PC-3 (cell line): ENCODE results near the gene TTC34. TPM values are rescaled to one million over a fixed set of nuclear protein-coding genes. Genes with fewer than 3 reads are reported as not detected.
"Not testable (repeated sequence)": the region's sequence is repeated elsewhere in the genome, so short reads cannot be mapped to it uniquely, and the experiment has no call there.

Experiments used
- ATAC-seq: fragments of 200-7000 bp; cut with Tn5 transposase; 2 replicates; pipeline ENCODE4 v1.9.1; 2020; ENCODE audit warnings: mild to moderate bottlenecking, moderate library complexity
- BruUV-seq: library from RNA; stranded (reverse); fragments of 400-500 nt; replicated peaks from 2 replicates; lab custom pipeline; 2021; lab: Mats Ljungman, UMichigan
- CTCF ChIA-PET: fragments of 300-600 bp; sonication (Branson Sonifier 250); formaldehyde crosslinking; loops from one replicate; lab custom pipeline; 2022; ENCODE audit warnings: antibody characterized with exemption; lab: Charles Lee
- POLR2A ChIA-PET: fragments of 300-600 bp; sonication (Branson Sonifier 250); formaldehyde crosslinking; loops from one replicate; lab custom pipeline; 2022; ENCODE audit warnings: antibody characterized with exemption; ENCODE audit not compliant: unreplicated experiment; lab: Charles Lee
- DNase-seq: peaks from one replicate; pipeline ENCODE4 v3.0.0-alpha.2; 2015
- H2AFZ ChIP-seq: fragments of 300-600 bp; sonication (generic); 2 replicates; pipeline ENCODE4 v1.6.0; 2016; ENCODE audit warnings: antibody characterized with exemption, low read length
- H3F3A ChIP-seq: fragments of 300-600 bp; sonication (generic); one replicate; pipeline ENCODE4 v1.6.0; 2017; ENCODE audit warnings: antibody characterized with exemption, low read length, control low read depth, mild to moderate bottlenecking; ENCODE audit not compliant: unreplicated experiment
- H3K27ac ChIP-seq: fragments of 300-600 bp; sonication (generic); 2 replicates; pipeline ENCODE4 v1.5.1; 2016; ENCODE audit warnings: mild to moderate bottlenecking, low read length
- H3K27me3 ChIP-seq: fragments of 300-600 bp; sonication (generic); 2 replicates; pipeline ENCODE4 v1.6.1; 2016; ENCODE audit warnings: low read length, mixed read lengths
- H3K36me3 ChIP-seq: fragments of 300-600 bp; sonication (generic); 2 replicates; pipeline ENCODE4 v1.6.1; 2016; ENCODE audit warnings: low read depth, mixed run types, low read length, mixed read lengths
- H3K4me1 ChIP-seq: fragments of 300-600 bp; sonication (generic); 2 replicates; pipeline ENCODE4 v1.5.1; 2016; ENCODE audit warnings: low read length; ENCODE audit not compliant: insufficient read depth
- H3K4me2 ChIP-seq: fragments of 300-600 bp; sonication (generic); 2 replicates; pipeline ENCODE4 v1.6.0; 2016; ENCODE audit warnings: low read length
- H3K4me3 ChIP-seq: fragments of 300-600 bp; sonication (generic); 2 replicates; pipeline ENCODE4 v1.5.1; 2016; ENCODE audit warnings: mild to moderate bottlenecking, low read length, mixed read lengths
- H3K79me2 ChIP-seq: fragments of 300-600 bp; sonication (generic); 2 replicates; pipeline ENCODE4 v1.6.1; 2017; ENCODE audit warnings: low read length, mixed read lengths
- H3K9ac ChIP-seq: fragments of 300-600 bp; sonication (generic); 2 replicates; pipeline ENCODE4 v1.6.0; 2016; ENCODE audit warnings: mild to moderate bottlenecking, low read length
- H3K9me2 ChIP-seq: fragments of 300-600 bp; sonication (generic); replicated peaks from 2 replicates; pipeline ENCODE4 v1.6.1; 2016; ENCODE audit warnings: mixed run types, low read length, mixed read lengths
- H3K9me3 ChIP-seq: fragments of 300-600 bp; sonication (generic); 2 replicates; pipeline ENCODE4 v1.6.1; 2016; ENCODE audit warnings: low read length, mixed read lengths
- H4K20me1 ChIP-seq: fragments of 300-600 bp; sonication (generic); 2 replicates; pipeline ENCODE4 v1.6.1; 2016; ENCODE audit warnings: low read length, mixed read lengths
- intact Hi-C: fragments of 100-400 bp; cut with micrococcal nuclease; formaldehyde crosslinking; loops from 2 replicates; pipeline ENCODE4 v1.9.0; 2023
- total RNA-seq: library from RNA; depleted of rRNA; stranded (reverse); fragments of >200 nt; gene quantifications from 2 replicates; pipeline ENCODE4 v1.2.3, GENCODE V29; 2014

The TTC34 gene
- total RNA-seq, 1 experiment from 2014 or later = 0.11 TPM

DNA sequence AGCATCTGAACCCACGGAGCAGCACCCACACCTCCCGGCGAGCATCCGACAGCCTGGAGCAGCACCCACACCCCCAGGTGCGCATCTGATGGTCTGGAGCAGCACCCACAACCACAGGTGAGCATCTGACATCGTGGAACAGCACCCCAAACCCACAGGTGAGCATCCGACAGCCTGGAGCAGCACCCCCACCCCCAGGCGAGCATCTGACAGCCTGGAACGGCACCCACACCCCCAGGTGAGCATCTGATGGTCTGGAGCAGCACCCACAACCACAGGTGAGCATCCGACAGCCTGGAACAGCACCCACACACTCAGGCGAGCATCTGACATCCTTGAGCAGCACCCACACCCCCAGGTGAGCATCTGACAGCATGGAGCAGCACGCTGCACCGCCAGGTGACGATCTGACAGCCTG lies 114.3 kb downstream of the TTC34 start:
- ATAC-seq, CTCF ChIA-PET, POLR2A ChIA-PET, DNase-seq, H3K4me3 ChIP-seq, H3K9me2 ChIP-seq, H4K20me1 ChIP-seq, H3F3A ChIP-seq, H3K79me2 ChIP-seq, intact Hi-C loops, H2AFZ ChIP-seq, H3K4me1 ChIP-seq, H3K9ac ChIP-seq, H3K9me3 ChIP-seq, BruUV-seq, H3K36me3 ChIP-seq, H3K4me2 ChIP-seq, H3K27ac ChIP-seq: not testable (repeated sequence)
- H3K27me3 ChIP-seq = peaks cover 19% of the 10 kb centered on the region

DNA sequence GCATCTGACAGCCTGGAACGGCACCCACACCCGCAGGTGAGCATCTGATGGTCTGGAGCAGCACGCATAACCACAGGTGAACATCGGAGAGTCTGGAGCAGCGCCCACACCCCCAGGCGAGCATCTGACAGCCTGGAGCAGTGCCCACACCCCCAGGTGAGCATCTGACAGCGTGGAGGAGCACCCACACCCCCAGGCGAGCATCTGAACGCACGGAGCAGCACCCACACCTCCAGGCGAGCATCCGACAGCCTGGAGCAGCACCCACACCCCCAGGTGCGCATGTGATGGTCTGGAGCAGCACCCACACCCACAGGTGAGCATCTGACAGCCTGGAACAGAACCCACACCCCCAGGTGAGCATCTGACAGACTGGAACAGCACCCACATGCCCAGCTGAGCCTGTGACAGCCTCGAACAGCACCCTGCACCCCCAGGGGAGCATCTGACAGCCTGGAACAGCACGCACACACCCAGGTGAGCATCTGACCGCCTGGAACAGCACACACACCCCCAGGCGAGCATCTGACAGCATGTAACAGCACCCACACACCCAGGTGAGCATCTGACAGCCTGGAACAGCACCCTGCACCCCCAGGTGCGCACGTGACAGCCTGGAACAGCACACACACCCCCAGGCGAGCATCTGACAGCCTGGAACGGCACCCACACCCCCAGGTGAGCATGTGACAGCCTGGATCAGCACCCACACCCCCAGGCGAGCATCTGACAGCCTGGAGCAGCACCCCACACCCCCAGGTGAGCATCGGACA lies 115.2 kb downstream of the TTC34 start:
- H3K4me1 ChIP-seq, H3K9me3 ChIP-seq, BruUV-seq, H2AFZ ChIP-seq, H3K9ac ChIP-seq, DNase-seq, H3K4me2 ChIP-seq, H3K36me3 ChIP-seq, H3K27ac ChIP-seq, CTCF ChIA-PET, H3K4me3 ChIP-seq, H4K20me1 ChIP-seq, POLR2A ChIA-PET, H3K79me2 ChIP-seq, intact Hi-C loops, ATAC-seq, H3K9me2 ChIP-seq, H3F3A ChIP-seq: not testable (repeated sequence)
- H3K27me3 ChIP-seq = peaks cover 19% of the 10 kb centered on the region

DNA sequence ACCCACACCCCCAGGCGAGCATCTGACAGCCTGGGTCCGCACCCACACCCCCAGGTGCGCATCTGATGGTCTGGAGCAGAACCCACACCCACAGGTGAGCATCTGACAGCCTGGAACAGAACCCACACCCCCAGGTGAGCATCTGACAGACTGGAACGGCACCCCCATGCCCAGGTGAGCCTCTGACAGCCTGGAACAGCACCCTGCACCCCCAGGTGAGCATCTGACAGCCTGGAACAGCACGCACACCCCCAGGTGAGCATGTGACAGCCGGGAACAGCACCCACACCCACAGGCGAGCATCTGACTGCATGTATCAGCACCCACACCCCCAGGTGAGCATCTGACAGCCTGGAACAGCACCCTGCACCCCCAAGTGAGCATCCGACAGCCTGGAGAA lies 115.8 kb downstream of the TTC34 start:
- H3K4me3 ChIP-seq, H4K20me1 ChIP-seq, H3K36me3 ChIP-seq, H3K79me2 ChIP-seq, H3K9me3 ChIP-seq, H3K9me2 ChIP-seq, H3F3A ChIP-seq, POLR2A ChIA-PET, H3K9ac ChIP-seq, BruUV-seq, ATAC-seq, H3K4me2 ChIP-seq, H2AFZ ChIP-seq, DNase-seq, H3K4me1 ChIP-seq, CTCF ChIA-PET, intact Hi-C loops, H3K27ac ChIP-seq: not testable (repeated sequence)
- H3K27me3 ChIP-seq = peaks cover 19% of the 10 kb centered on the region

DNA sequence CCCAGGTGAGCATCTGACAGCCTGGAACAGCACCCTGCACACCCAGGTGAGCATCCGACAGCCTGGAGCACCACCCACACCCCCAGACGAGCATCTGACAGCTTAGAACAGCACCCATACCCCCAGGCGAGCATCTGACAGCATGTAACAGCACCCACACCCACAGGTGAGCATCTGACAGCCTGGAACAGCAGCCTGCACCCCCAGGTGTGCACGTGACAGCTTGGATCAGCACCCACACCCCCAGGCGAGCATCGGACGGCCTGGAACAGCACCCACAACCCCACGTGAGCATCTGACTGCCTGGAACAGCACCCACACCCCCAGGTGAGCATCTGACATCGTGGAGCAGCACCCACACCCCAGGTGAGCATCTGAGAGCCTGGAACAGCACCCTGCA lies 116.6 kb downstream of the TTC34 start:
- H3K36me3 ChIP-seq, DNase-seq, intact Hi-C loops, H3K4me1 ChIP-seq, H3K4me3 ChIP-seq, H3K9ac ChIP-seq, H3K79me2 ChIP-seq, H3K27ac ChIP-seq, ATAC-seq, H3F3A ChIP-seq, CTCF ChIA-PET, H3K9me2 ChIP-seq, H2AFZ ChIP-seq, H4K20me1 ChIP-seq, POLR2A ChIA-PET, BruUV-seq, H3K9me3 ChIP-seq, H3K4me2 ChIP-seq: not testable (repeated sequence)
- peaks cover 19% of the 10 kb centered on the region for H3K27me3 ChIP-seq

DNA sequence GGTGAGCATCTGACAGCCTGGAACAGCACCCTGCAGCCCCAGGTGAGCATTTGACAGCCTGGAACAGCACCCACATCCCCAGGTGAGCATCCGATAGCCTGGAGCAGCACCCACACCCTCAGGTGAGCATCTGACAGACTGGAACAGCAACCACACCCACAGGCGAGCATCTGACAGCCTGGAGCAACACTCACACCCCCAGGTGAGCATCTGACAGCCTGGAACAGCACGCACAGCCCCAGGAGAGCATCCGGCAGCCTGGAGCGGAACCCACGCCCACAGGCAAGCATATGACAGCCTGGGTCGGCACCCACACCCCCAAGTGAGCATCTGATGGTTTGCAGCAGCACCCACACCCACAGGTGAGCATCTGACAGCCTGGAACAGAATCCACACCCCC lies 117.5 kb downstream of the TTC34 start:
- peaks cover 19% of the 10 kb centered on the region for H3K27me3 ChIP-seq
- peak; percentile 1 for DNase-seq
- intact Hi-C loops, H3K36me3 ChIP-seq, H3K27ac ChIP-seq, H4K20me1 ChIP-seq, ATAC-seq, BruUV-seq, H3F3A ChIP-seq, H3K9me2 ChIP-seq, H3K4me1 ChIP-seq, CTCF ChIA-PET, H3K9ac ChIP-seq, H2AFZ ChIP-seq, H3K4me3 ChIP-seq, H3K4me2 ChIP-seq, H3K79me2 ChIP-seq, POLR2A ChIA-PET, H3K9me3 ChIP-seq: not testable (repeated sequence)

DNA sequence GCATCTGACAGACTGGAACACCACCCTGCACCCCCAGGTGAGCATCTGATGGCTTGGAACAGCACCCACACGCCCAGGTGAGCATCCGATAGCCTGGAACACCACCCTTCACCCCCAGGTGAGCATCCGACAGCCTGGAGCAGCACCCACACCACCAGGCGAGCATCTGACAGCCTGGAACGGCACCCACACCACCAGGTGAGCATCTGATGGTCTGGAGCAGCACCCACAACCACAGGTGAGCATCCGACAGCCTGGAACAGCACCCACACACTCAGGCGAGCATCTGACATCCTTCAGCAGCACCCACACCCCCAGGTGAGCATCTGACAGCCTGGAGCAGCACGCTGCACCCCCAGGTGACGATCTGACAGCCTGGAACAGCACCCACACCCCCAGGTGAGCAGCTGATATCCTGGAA lies 118.2 kb downstream of the TTC34 start:
- H3K9me3 ChIP-seq, BruUV-seq, DNase-seq, H3K27ac ChIP-seq, H3K36me3 ChIP-seq, H3K9ac ChIP-seq, H3F3A ChIP-seq, intact Hi-C loops, H3K4me2 ChIP-seq, H3K9me2 ChIP-seq, ATAC-seq, H3K79me2 ChIP-seq, H4K20me1 ChIP-seq, H2AFZ ChIP-seq, CTCF ChIA-PET, H3K4me3 ChIP-seq, POLR2A ChIA-PET, H3K4me1 ChIP-seq: not testable (repeated sequence)
- H3K27me3 ChIP-seq = peaks cover 19% of the 10 kb centered on the region
